Thoracic aorta (tissue), 2 donors: ENCODE measurements around the gene CMIP. TPM values are rescaled to one million over a fixed set of nuclear protein-coding genes. Genes with fewer than 3 reads are reported as not detected.

Experiments
- ATAC-seq: fragments of 150-250 bp; one replicate; pipeline ENCODE4 v1.8.0; 2017; ENCODE audit warnings: low read depth; ENCODE audit not compliant: insufficient number of reproducible peaks, low FRiP score
- DNase-seq: peaks from one replicate; pipeline ENCODE4 v3.0.0-alpha.2; 2020; ENCODE audit warnings: low spot score
- H3K27ac ChIP-seq, 2 donors: fragments of 200-600 bp; sonication (generic); 1 replicate in 1 of 2; 2 replicates in 1 of 2; pipeline ENCODE4 v1.5.1; 2016; ENCODE audit warnings: mild to moderate bottlenecking in 2 of 2, moderate library complexity in 2 of 2
- H3K27me3 ChIP-seq: fragments of 200-600 bp; sonication (generic); replicated peaks from 2 replicates; pipeline ENCODE4 v1.6.0; 2016; ENCODE audit warnings: mild to moderate bottlenecking; ENCODE audit not compliant: insufficient read depth
- H3K36me3 ChIP-seq: fragments of 200-600 bp; sonication (generic); one replicate; pipeline ENCODE4 v1.5.1; 2016
- H3K4me1 ChIP-seq, 2 donors: fragments of 200-600 bp; sonication (generic); 1 replicate in 1 of 2; 2 replicates in 1 of 2; pipeline versions ENCODE4 v1.5.1 to v1.6.0; 2016; ENCODE audit warnings: low read depth in 2 of 2, mild to moderate bottlenecking in 1 of 2; ENCODE audit not compliant: control insufficient read depth in 1 of 2
- H3K4me3 ChIP-seq: fragments of 200-600 bp; sonication (generic); 2 replicates; pipeline ENCODE4 v1.5.1; 2016; ENCODE audit warnings: mild to moderate bottlenecking
- H3K9me3 ChIP-seq: fragments of 200-600 bp; sonication (generic); 2 replicates; pipeline ENCODE4 v1.5.1; 2016
- CTCF ChIP-seq: fragments of 200-600 bp; sonication (generic); IDR thresholded peaks from one replicate; pipeline ENCODE4 v1.5.1; 2019; ENCODE audit warnings: antibody characterized with exemption
- total RNA-seq, 2 donors: library from RNA; depleted of rRNA; stranded (reverse); fragments of >200 nt; gene quantifications; one replicate each; pipeline versions ENCODE4 v1.1.0 to v1.2.3, GENCODE V29; 2016

Gene CMIP
- total RNA-seq, 2 donors from 2014 or later = 20.8 to 46.8 TPM

- no peak overlapping the region for H3K4me3 ChIP-seq
- ATAC-seq (no peak), DNase-seq (no peak)
- no peaks in the 10 kb centered on the region for H3K36me3 ChIP-seq
- TF ChIP-seq CTCF = no peak
- H3K9me3 ChIP-seq = no peaks in the 10 kb centered on the region
- H3K4me1 ChIP-seq = no peaks in the 10 kb centered on the region
- H3K27me3 ChIP-seq = no peaks in the 10 kb centered on the region
- no peak overlapping the region for H3K27ac ChIP-seq
Measured at GRCh38 chr16:81466356-81466980, 21.9 kb downstream of the CMIP start.

GRCh38 chr16:81467072-81467471 lies 22.5 kb downstream of the CMIP start:
- Histone ChIP-seq H3K4me1 (no peaks in the 10 kb centered on the region), H3K9me3 (no peaks in the 10 kb centered on the region), H3K36me3 (no peaks in the 10 kb centered on the region), H3K27me3 (no peaks in the 10 kb centered on the region), H3K27ac (no peak overlapping the region), H3K4me3 (no peak overlapping the region)
- DNase-seq (no peak), ATAC-seq (no peak)
- TF ChIP-seq CTCF = no peak

GRCh38 chr16:81467815-81468214 lies 23.2 kb downstream of the CMIP start:
- H3K27ac ChIP-seq = no peak overlapping the region
- no peaks in the 10 kb centered on the region for H3K27me3 ChIP-seq
- peaks cover 0 to under 1% of the 10 kb centered on the region in 2 donors for H3K4me1 ChIP-seq
- no peak for TF ChIP-seq CTCF
- DNase-seq = no peak
- no peaks in the 10 kb centered on the region for H3K9me3 ChIP-seq
- no peak overlapping the region for H3K4me3 ChIP-seq
- ATAC-seq = no peak
- H3K36me3 ChIP-seq = no peaks in the 10 kb centered on the region

GRCh38 chr16:81468269-81468902 lies 23.8 kb downstream of the CMIP start:
- TF ChIP-seq CTCF = no peak
- Histone ChIP-seq H3K4me1 (peaks cover 4 to 6% of the 10 kb centered on the region in 2 donors), H3K9me3 (no peaks in the 10 kb centered on the region), H3K27me3 (no peaks in the 10 kb centered on the region), H3K27ac (no peak overlapping the region), H3K36me3 (no peaks in the 10 kb centered on the region), H3K4me3 (no peak overlapping the region)
- no peak for DNase-seq
- no peak for ATAC-seq

GRCh38 chr16:81469183-81469677 lies 24.6 kb downstream of the CMIP start:
- Histone ChIP-seq H3K27ac (no peak overlapping the region), H3K9me3 (no peaks in the 10 kb centered on the region), H3K27me3 (no peaks in the 10 kb centered on the region), H3K36me3 (no peaks in the 10 kb centered on the region), H3K4me1 (peaks cover 4 to 13% of the 10 kb centered on the region in 2 donors), H3K4me3 (no peak overlapping the region)
- no peak for TF ChIP-seq CTCF
- no peak for ATAC-seq
- no peak for DNase-seq
